ENCODE results near the gene SLC34A1.

DNA sequence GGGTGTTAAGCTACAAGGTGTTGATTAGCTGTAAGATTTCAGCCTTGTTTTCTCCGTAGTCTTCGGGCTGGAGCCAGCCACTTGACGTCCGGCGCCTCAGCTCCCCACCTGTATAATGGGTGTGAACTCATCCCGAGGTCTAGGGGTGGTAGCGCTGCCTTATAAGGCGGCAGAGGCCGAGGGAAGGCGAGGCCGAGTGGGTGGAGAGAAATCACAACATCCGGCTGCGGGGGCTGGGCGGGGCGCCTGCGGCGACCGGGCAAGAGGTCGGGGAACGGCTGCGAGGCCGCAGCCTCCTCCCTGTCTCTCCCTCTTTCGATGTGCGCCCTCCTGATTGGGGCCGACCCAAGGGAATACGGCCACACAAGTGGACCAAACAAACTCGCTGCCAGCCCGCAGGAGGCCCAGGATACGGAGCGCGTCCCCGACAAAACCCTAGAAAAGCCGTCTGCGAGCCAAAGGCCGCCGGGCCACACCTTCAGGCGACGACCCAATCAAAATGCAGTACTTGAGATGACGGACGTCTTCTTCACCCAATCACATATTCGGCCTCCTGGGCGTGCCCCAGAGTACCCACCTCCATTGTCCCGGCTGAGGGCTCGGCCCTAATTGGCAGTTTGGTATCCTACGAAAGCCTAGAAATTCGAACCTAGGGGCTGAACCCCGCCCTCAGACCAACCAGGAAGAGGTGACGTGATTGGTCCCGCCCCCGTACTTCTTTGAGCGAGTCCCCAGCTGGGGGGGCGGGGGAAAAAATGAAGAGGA, 41.7 kb downstream of the SLC34A1 start:
- TF ChIP-seq, protein P1, sequence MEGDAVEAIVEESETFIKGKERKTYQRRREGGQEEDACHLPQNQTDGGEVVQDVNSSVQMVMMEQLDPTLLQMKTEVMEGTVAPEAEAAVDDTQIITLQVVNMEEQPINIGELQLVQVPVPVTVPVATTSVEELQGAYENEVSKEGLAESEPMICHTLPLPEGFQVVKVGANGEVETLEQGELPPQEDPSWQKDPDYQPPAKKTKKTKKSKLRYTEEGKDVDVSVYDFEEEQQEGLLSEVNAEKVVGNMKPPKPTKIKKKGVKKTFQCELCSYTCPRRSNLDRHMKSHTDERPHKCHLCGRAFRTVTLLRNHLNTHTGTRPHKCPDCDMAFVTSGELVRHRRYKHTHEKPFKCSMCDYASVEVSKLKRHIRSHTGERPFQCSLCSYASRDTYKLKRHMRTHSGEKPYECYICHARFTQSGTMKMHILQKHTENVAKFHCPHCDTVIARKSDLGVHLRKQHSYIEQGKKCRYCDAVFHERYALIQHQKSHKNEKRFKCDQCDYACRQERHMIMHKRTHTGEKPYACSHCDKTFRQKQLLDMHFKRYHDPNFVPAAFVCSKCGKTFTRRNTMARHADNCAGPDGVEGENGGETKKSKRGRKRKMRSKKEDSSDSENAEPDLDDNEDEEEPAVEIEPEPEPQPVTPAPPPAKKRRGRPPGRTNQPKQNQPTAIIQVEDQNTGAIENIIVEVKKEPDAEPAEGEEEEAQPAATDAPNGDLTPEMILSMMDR (IDR thresholded peaks at IDR 0.05; ENCODE audit: low read depth, low read length, missing input control): no peak
- TF ChIP-seq GABPA (IDR thresholded peaks at IDR 0.05 in 1 of 2, conservative IDR thresholded peaks at IDR 0.05 in 1 of 2): peak; percentile 61 to 80
- peak; percentile 86 for TF ChIP-seq YY1 (IDR thresholded peaks at IDR 0.05)
- TF ChIP-seq EGR1 (IDR thresholded peaks at IDR 0.05; ENCODE audit: low read depth in 2 of 2): peak; percentile 90 to 95
- peak; percentile 97 for TF ChIP-seq SP1 (IDR thresholded peaks at IDR 0.05)
- peak; percentile 83 to 85 for TF ChIP-seq JUND (IDR thresholded peaks at IDR 0.05)
- TF ChIP-seq, protein P2, sequence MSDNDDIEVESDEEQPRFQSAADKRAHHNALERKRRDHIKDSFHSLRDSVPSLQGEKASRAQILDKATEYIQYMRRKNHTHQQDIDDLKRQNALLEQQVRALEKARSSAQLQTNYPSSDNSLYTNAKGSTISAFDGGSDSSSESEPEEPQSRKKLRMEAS (IDR thresholded peaks at IDR 0.05): no peak
- TF ChIP-seq HNF4G (IDR thresholded peaks at IDR 0.05): peak; percentile 25
- TF ChIP-seq, protein P3, sequence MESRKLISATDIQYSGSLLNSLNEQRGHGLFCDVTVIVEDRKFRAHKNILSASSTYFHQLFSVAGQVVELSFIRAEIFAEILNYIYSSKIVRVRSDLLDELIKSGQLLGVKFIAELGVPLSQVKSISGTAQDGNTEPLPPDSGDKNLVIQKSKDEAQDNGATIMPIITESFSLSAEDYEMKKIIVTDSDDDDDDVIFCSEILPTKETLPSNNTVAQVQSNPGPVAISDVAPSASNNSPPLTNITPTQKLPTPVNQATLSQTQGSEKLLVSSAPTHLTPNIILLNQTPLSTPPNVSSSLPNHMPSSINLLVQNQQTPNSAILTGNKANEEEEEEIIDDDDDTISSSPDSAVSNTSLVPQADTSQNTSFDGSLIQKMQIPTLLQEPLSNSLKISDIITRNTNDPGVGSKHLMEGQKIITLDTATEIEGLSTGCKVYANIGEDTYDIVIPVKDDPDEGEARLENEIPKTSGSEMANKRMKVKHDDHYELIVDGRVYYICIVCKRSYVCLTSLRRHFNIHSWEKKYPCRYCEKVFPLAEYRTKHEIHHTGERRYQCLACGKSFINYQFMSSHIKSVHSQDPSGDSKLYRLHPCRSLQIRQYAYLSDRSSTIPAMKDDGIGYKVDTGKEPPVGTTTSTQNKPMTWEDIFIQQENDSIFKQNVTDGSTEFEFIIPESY (IDR thresholded peaks at IDR 0.05): no peak
- TF ChIP-seq, protein P4, sequence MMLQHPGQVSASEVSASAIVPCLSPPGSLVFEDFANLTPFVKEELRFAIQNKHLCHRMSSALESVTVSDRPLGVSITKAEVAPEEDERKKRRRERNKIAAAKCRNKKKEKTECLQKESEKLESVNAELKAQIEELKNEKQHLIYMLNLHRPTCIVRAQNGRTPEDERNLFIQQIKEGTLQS (IDR thresholded peaks at IDR 0.05): peak; percentile 37
- no peak for TF ChIP-seq FOXA1 (IDR thresholded peaks at IDR 0.05)
- TF ChIP-seq RXRA (IDR thresholded peaks at IDR 0.05): peak; percentile 14 to 52
- TF ChIP-seq NR2F2 (IDR thresholded peaks at IDR 0.05): peak; percentile 82
- TF ChIP-seq HNF4A (conservative IDR thresholded peaks at IDR 0.05): peak in 1 of 2 donors; percentile 38
